Subcutaneous adipose tissue (tissue), 4 donors: Measurements from ENCODE around the gene PAGE5. TPM values are rescaled to one million over a fixed set of nuclear protein-coding genes. Genes with fewer than 3 reads are reported as not detected.

Experiments used
- total RNA-seq, 4 donors: library from RNA; depleted of rRNA; stranded (reverse); fragments of >200 nt; gene quantifications; one replicate each; pipeline ENCODE4 v1.1.0, GENCODE V29; 2016
- TF ChIP-seq, protein P1 (sequence below): fragments of 450-650 bp; IDR thresholded peaks from one replicate; pipeline ENCODE4 v1.5.1; 2016; ENCODE audit warnings: low read depth, mild to moderate bottlenecking, control low read depth, antibody characterized with exemption, moderate library complexity

PAGE5 gene, protein sequence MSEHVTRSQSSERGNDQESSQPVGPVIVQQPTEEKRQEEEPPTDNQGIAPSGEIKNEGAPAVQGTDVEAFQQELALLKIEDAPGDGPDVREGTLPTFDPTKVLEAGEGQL
- total RNA-seq = not detected

GRCh38 chrX:55220119-55220794 lies at the start of gene PAGE5:
TSS of gene PAGE5 (plus strand) at chrX:55220346. CDS start at chrX:55221383, 1,037 bp downstream.
- TF ChIP-seq, protein P1, sequence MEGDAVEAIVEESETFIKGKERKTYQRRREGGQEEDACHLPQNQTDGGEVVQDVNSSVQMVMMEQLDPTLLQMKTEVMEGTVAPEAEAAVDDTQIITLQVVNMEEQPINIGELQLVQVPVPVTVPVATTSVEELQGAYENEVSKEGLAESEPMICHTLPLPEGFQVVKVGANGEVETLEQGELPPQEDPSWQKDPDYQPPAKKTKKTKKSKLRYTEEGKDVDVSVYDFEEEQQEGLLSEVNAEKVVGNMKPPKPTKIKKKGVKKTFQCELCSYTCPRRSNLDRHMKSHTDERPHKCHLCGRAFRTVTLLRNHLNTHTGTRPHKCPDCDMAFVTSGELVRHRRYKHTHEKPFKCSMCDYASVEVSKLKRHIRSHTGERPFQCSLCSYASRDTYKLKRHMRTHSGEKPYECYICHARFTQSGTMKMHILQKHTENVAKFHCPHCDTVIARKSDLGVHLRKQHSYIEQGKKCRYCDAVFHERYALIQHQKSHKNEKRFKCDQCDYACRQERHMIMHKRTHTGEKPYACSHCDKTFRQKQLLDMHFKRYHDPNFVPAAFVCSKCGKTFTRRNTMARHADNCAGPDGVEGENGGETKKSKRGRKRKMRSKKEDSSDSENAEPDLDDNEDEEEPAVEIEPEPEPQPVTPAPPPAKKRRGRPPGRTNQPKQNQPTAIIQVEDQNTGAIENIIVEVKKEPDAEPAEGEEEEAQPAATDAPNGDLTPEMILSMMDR = no peak

- TF ChIP-seq, protein P1 = no peak
Observed at GRCh38 chrX:55187281-55187680, 32.9 kb upstream of the PAGE5 start.

GRCh38 chrX:55196688-55197087 lies 23.5 kb upstream of the PAGE5 start:
- TF ChIP-seq, protein P1 = no peak

- TF ChIP-seq, protein P1 = no peak
Observed at GRCh38 chrX:55201930-55202579, 18.1 kb upstream of the PAGE5 start.

DNA sequence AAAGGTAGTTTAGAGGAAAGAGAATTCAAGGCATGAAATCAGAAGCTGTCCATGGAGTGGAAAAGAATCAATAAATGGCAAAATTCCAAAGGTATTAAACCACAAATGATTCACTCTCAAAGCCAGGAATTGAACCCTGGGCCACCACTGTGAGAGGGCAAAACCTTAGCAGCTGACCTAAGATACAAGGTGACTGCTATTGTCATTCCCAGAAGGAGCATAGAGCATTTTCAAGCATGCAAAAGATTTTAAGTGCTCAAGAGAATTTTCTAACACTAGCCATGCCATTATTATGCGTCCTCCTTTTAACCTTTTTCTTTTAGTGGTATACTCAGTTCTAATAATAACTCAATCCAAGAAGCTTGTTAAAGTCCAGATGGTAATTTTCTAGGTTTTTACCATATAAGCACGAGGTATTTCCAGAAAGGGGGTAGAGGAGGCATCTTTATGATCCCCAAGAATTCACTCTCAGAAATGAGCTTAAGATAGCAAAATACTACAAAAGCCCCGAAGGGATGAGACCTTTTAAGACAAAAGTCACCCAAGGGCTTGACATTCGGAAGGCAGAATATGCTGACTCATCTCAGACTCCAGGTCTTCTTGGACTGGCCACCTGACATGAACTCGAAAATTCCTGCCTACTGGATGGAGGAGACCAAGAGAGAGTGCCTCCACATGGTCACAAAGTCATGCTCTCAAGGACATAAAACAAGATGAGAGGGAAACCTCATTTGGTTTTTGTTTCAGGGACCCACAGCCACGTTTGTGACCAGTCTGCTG lies 13.8 kb upstream of the PAGE5 start:
- TF ChIP-seq, protein P1 = no peak

DNA sequence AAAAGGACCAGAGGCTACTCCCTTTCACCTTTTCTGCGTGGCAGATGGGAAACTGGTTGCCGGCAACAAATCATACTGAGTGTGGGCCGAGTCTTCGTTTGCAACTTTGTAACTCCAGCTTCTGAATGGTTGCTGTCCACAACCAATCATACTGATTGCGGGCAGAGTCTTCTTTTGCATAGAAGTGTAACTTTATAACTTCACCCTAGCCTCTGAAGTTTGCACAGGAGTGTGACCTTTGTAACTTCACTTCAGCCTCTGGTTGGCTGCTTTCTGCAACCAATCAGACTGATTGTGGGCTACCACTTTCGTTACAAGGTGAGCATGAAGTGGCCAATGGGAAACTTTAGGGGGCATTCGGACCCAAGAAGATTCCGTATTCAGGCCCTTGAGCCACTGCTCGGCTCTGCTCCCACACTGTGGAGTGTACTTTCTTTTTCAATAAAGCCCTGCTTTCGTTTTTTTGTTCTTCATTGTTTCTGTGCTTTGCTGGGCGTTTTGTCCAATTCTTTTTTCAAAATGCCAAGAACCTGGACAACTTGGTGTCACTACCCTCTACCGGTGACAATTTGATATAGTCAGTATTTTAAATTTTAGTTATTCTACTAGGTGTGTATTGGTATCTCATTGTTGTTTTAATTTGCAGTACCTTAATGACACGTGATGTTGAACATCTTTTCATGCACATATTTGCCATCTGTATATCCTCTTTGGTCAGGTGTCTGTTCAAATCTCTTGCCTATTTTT lies 9.0 kb upstream of the PAGE5 start:
- TF ChIP-seq, protein P1 = no peak
